HEK293 (cell line): ENCODE measurements around the gene KIF11.

Experiments
- CTCF ChIA-PET: fragments of 350-600 bp; formaldehyde crosslinking; extraction: SDS; loops from one replicate; lab custom pipeline; 2021; ENCODE audit warnings: antibody characterized with exemption; lab: Yijun Ruan, JAX
- POLR2A ChIA-PET: fragments of 300-600 bp; formaldehyde crosslinking; extraction: SDS; loops from one replicate; lab custom pipeline; 2020; ENCODE audit warnings: antibody characterized with exemption, inconsistent platforms; lab: Yijun Ruan, JAX
- H3K27ac ChIP-seq: fragments of 200-500 bp; sonication (Bioruptor generic); 2 replicates; pipeline ENCODE4 v1.5.1; 2014; ENCODE audit warnings: low read depth, low read length, control low read depth, inconsistent platforms; ENCODE audit errors: extremely low read depth
- H3K36me3 ChIP-seq, 2 experiments: fragments of 200-500 bp in 1 of 2; sonication (Bioruptor generic) in 1 of 2; 1 replicate in 1 of 2; 2 replicates in 1 of 2; pipeline ENCODE4 v1.5.1; 2014 to 2017; ENCODE audit warnings: inconsistent platforms in 2 of 2, low read length in 2 of 2; ENCODE audit not compliant: control insufficient read depth in 2 of 2, insufficient read depth in 1 of 2
- H3K4me1 ChIP-seq: fragments of 200-500 bp; sonication (Bioruptor generic); 2 replicates; pipeline ENCODE4 v1.5.1; 2014; ENCODE audit warnings: mild to moderate bottlenecking, low read length, inconsistent platforms; ENCODE audit not compliant: control insufficient read depth, insufficient read depth
- H3K4me3 ChIP-seq: 2 replicates; pipeline ENCODE4 v1.5.1; 2011; ENCODE audit warnings: low read depth, mild to moderate bottlenecking, control low read depth, low read length, moderate library complexity
- H3K9me3 ChIP-seq: fragments of 200-500 bp; sonication (Bioruptor generic); 2 replicates; pipeline ENCODE4 v1.5.1; 2014; ENCODE audit warnings: low read depth, low read length, inconsistent platforms; ENCODE audit not compliant: control insufficient read depth, insufficient read depth
- ELK4 ChIP-seq: IDR thresholded peaks from 2 replicates; pipeline ENCODE4 v1.6.1; 2011; ENCODE audit warnings: mild to moderate bottlenecking, low read depth, low read length, borderline replicate concordance
- PRDM4 ChIP-seq: fragments of 450-650 bp; formaldehyde crosslinking; IDR thresholded peaks from 2 replicates; pipeline ENCODE4 v1.5.1; 2017; ENCODE audit warnings: missing biosample characterization, missing genetic modification characterization
- PRDM6 ChIP-seq: fragments of 450-650 bp; formaldehyde crosslinking; IDR thresholded peaks from 2 replicates; pipeline ENCODE4 v1.5.1; 2017; ENCODE audit warnings: missing biosample characterization, missing genetic modification characterization
- WT1 ChIP-seq: fragments of 450-650 bp; formaldehyde crosslinking; IDR thresholded peaks from 2 replicates; pipeline ENCODE4 v1.5.1; 2016; ENCODE audit warnings: missing biosample characterization, missing genetic modification characterization
- ZBTB17 ChIP-seq: fragments of 450-650 bp; formaldehyde crosslinking; IDR thresholded peaks from 2 replicates; pipeline ENCODE4 v1.5.1; 2016; ENCODE audit warnings: missing biosample characterization, missing genetic modification characterization
- ZFP41 ChIP-seq: fragments of 450-650 bp; formaldehyde crosslinking; IDR thresholded peaks from 2 replicates; pipeline ENCODE4 v1.5.1; 2016; ENCODE audit warnings: missing biosample characterization, missing genetic modification characterization, borderline replicate concordance
- ZNF140 ChIP-seq: fragments of 450-650 bp; formaldehyde crosslinking; IDR thresholded peaks from 2 replicates; pipeline ENCODE4 v1.5.1; 2016; ENCODE audit warnings: missing biosample characterization, missing genetic modification characterization
- ZNF416 ChIP-seq: fragments of 450-650 bp; formaldehyde crosslinking; IDR thresholded peaks from 2 replicates; pipeline ENCODE4 v1.5.1; 2016; ENCODE audit warnings: missing biosample characterization, missing genetic modification characterization
- ZNF558 ChIP-seq: fragments of 450-650 bp; formaldehyde crosslinking; IDR thresholded peaks from 2 replicates; pipeline ENCODE4 v1.5.1; 2016; ENCODE audit warnings: missing biosample characterization, missing genetic modification characterization
- ZNF610 ChIP-seq: fragments of 450-650 bp; formaldehyde crosslinking; IDR thresholded peaks from 2 replicates; pipeline ENCODE4 v1.5.1; 2016; ENCODE audit warnings: missing biosample characterization, missing genetic modification characterization, borderline replicate concordance
- ZSCAN4 ChIP-seq: fragments of 450-650 bp; formaldehyde crosslinking; IDR thresholded peaks from 2 replicates; pipeline ENCODE4 v1.5.1; 2017; ENCODE audit warnings: missing biosample characterization, missing genetic modification characterization

KIF11 gene

GRCh38 chr10:92591550-92592022, 1.3 kb upstream of the KIF11 start (continued):
- TF ChIP-seq ZSCAN4 (tag by site-specific recombination) (no peak), ZNF558 (no peak), ZFP41 (tag by site-specific recombination) (no peak), ZNF416 (tag by site-specific recombination) (no peak)

- H3K27ac ChIP-seq, result peak overlapping the region; percentile 86
- ChIA-PET CTCF (no interaction called here), POLR2A (interaction anchor here (0.5 kb wide), 1 partner anchor 587 kb away, joined by 7 read pairs; no protein-coding TSS in a partner anchor)
- no peaks in the 10 kb centered on the region for H3K4me1 ChIP-seq
- peak overlapping the region; percentile 87 for H3K4me3 ChIP-seq
- TF ChIP-seq ZBTB17 (peak; percentile 89), ZNF610 (tag by site-specific recombination) (no peak), PRDM6 (tag by site-specific recombination) (peak; percentile 73)
- TF ChIP-seq, all 188 proteins: peak for 2
- Histone ChIP-seq H3K36me3 (peaks cover 0 to 4% of the 10 kb centered on the region in 2 experiments; a peak in 2 of 3 replicates), H3K9me3 (no peaks in the 10 kb centered on the region)
Observed at GRCh38 chr10:92593619-92594588, 974 bp downstream of the KIF11 start.

- no peak overlapping the region for H3K4me3 ChIP-seq
- CTCF ChIA-PET, result no interaction called here
- POLR2A ChIA-PET, result no interaction called here
- peaks cover 0 to 4% of the 10 kb centered on the region in 2 experiments; a peak in 2 of 3 replicates for H3K36me3 ChIP-seq
- TF ChIP-seq PRDM6 (tag by site-specific recombination) (peak; percentile 48; the same call in 1 of the 2 replicates), ELK4 (no peak), PRDM4 (no peak), WT1 (tag by site-specific recombination) (peak; percentile 98), ZNF140 (tag by site-specific recombination) (no peak)
- H3K4me1 ChIP-seq, result no peaks in the 10 kb centered on the region
- H3K27ac ChIP-seq, result no peak overlapping the region
- H3K9me3 ChIP-seq, result no peaks in the 10 kb centered on the region
Observed at GRCh38 chr10:92595505-92595904, 2.6 kb downstream of the KIF11 start.
